Tibial nerve (tissue), 4 donors: ENCODE results near the gene EFCAB6.

Experiments
- EP300 ChIP-seq, 2 donors: sonication (generic); formaldehyde crosslinking; IDR thresholded peaks; one replicate each; pipeline ENCODE4 v1.6.1; 2017; ENCODE audit warnings: antibody characterized with exemption in 2 of 2, mild to moderate bottlenecking in 1 of 2
- POLR2A ChIP-seq, 2 donors: fragments of 450-650 bp; IDR thresholded peaks; one replicate each; pipeline ENCODE4 v1.6.1; 2017; ENCODE audit warnings: antibody characterized with exemption in 2 of 2, mild to moderate bottlenecking in 2 of 2, moderate library complexity in 2 of 2
- TF ChIP-seq, protein P1 (sequence below), 5 experiments: fragments of 200-600 bp in 3 of 5; fragments of 450-650 bp in 2 of 5; sonication (generic) in 3 of 5; IDR thresholded peaks; one replicate each; pipeline ENCODE4 v1.5.1; 2016 to 2019; ENCODE audit warnings: antibody characterized with exemption in 5 of 5, mild to moderate bottlenecking in 3 of 5, moderate library complexity in 2 of 5

DNA sequence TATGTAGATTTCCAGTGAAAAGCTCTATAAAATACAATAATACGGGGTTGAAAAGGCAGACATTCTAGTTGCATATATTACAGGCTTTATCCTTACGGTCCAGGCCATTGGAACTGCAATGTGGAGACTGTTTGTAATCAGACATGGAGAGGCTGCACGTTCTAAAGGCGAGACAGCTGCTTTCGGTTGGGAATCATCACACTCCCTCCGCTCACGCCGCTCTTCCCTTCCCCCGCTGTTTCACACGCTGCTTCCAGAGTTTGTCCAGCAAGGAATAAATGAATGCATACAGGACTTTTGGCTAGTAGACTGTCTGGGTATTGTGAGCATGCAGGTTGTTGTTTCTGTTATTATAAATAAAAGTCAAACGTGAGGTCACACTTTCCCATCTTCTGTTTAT, 13.5 kb upstream of the EFCAB6 start:
- TF ChIP-seq, protein P1, sequence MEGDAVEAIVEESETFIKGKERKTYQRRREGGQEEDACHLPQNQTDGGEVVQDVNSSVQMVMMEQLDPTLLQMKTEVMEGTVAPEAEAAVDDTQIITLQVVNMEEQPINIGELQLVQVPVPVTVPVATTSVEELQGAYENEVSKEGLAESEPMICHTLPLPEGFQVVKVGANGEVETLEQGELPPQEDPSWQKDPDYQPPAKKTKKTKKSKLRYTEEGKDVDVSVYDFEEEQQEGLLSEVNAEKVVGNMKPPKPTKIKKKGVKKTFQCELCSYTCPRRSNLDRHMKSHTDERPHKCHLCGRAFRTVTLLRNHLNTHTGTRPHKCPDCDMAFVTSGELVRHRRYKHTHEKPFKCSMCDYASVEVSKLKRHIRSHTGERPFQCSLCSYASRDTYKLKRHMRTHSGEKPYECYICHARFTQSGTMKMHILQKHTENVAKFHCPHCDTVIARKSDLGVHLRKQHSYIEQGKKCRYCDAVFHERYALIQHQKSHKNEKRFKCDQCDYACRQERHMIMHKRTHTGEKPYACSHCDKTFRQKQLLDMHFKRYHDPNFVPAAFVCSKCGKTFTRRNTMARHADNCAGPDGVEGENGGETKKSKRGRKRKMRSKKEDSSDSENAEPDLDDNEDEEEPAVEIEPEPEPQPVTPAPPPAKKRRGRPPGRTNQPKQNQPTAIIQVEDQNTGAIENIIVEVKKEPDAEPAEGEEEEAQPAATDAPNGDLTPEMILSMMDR (IDR thresholded peaks at IDR 0.05): no peak
- TF ChIP-seq POLR2A (IDR thresholded peaks at IDR 0.05): no peak
- no peak for TF ChIP-seq EP300 (IDR thresholded peaks at IDR 0.05)
